Esophagus squamous epithelium (tissue), 5 donors: ENCODE data around the gene DROSHA. TPM values are rescaled to one million over a fixed set of nuclear protein-coding genes. Genes with fewer than 3 reads are reported as not detected.

ENCODE experiments used
- DNase-seq: peaks from one replicate; lab custom pipeline; 2025; lab: John Stamatoyannopoulos, UW
- H3K27ac ChIP-seq, 4 donors: fragments of 200-600 bp; sonication (generic); one replicate each; pipeline ENCODE4 v1.5.1; 2016 to 2019; ENCODE audit warnings: mild to moderate bottlenecking in 1 of 4
- H3K27me3 ChIP-seq, 4 donors: fragments of 200-600 bp; sonication (generic); 1 replicate in 3 of 4; 2 replicates in 1 of 4; pipeline versions ENCODE4 v1.5.1 to v1.6.0; 2017 to 2021; ENCODE audit warnings: antibody characterized with exemption in 1 of 4
- H3K36me3 ChIP-seq, 3 donors: fragments of 200-600 bp; sonication (generic); one replicate each; pipeline ENCODE4 v1.5.1; 2016 to 2019
- H3K4me1 ChIP-seq, 3 donors: fragments of 200-600 bp; sonication (generic); one replicate each; pipeline ENCODE4 v1.5.1; 2017 to 2019
- H3K4me3 ChIP-seq, 4 donors: fragments of 200-600 bp; sonication (generic); 1 replicate in 3 of 4; 2 replicates in 1 of 4; pipeline ENCODE4 v1.5.1; 2016 to 2019; ENCODE audit warnings: mild to moderate bottlenecking in 2 of 4, moderate library complexity in 1 of 4
- H3K9me3 ChIP-seq, 3 donors: fragments of 200-600 bp; sonication (generic); one replicate each; pipeline ENCODE4 v1.5.1; 2016 to 2019
- POLR2A ChIP-seq, 4 donors: fragments of 450-650 bp; IDR thresholded peaks; one replicate each; pipeline ENCODE4 v1.6.1; 2017; ENCODE audit warnings: antibody characterized with exemption in 4 of 4, mild to moderate bottlenecking in 4 of 4, moderate library complexity in 3 of 4
- WGBS, 2 donors: methylation state at CpG; one replicate each; pipeline ENCODE4 v1.1.5; 2018; 5-methylcytosine and 5-hydroxymethylcytosine counted together
- intact Hi-C: fragments of 100-400 bp; cut with DNase I; formaldehyde crosslinking; loops from one replicate; pipeline ENCODE4 v1.15.0; 2022
- total RNA-seq, 4 donors: library from RNA; depleted of rRNA; stranded (reverse); fragments of >200 nt; gene quantifications; one replicate each; pipeline ENCODE4 v1.1.0, GENCODE V29; 2016
- TF ChIP-seq, protein P1 (sequence below), 6 experiments: fragments of 450-650 bp in 4 of 6; fragments of 200-600 bp in 2 of 6; sonication (generic) in 2 of 6; IDR thresholded peaks; one replicate each; pipeline ENCODE4 v1.5.1; 2016 to 2019; ENCODE audit warnings: antibody characterized with exemption in 6 of 6, mild to moderate bottlenecking in 4 of 6, moderate library complexity in 4 of 6
- donor health status: DM: yes; HTN: yes; CAD: no.

The DROSHA gene
- total RNA-seq, 4 donors from 2014 or later = 26.1 to 36.5 (median 31.8) TPM

DNA sequence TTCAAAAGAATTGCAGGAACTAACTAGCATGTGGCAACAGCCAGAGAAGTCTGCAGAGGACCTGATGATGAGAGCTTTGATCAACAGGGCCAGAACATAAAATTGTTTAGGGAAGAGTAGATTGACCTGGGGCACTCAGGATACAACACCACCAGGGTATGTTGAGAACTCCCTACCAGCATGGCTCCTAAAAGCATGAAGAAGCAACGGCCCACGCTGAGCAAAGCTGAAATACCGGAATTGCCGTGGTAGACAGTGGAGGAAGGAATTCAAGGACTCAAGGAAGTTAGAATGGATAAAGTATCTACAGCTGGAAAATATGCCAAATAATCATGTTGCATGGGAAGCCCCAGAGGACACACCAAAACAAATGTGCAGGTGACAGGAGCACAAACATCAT is 31.6 kb downstream of the DROSHA start:
- no peaks in the 10 kb centered on the region for H3K4me1 ChIP-seq
- no peaks in the 10 kb centered on the region for H3K27me3 ChIP-seq
- TF ChIP-seq, protein P1, sequence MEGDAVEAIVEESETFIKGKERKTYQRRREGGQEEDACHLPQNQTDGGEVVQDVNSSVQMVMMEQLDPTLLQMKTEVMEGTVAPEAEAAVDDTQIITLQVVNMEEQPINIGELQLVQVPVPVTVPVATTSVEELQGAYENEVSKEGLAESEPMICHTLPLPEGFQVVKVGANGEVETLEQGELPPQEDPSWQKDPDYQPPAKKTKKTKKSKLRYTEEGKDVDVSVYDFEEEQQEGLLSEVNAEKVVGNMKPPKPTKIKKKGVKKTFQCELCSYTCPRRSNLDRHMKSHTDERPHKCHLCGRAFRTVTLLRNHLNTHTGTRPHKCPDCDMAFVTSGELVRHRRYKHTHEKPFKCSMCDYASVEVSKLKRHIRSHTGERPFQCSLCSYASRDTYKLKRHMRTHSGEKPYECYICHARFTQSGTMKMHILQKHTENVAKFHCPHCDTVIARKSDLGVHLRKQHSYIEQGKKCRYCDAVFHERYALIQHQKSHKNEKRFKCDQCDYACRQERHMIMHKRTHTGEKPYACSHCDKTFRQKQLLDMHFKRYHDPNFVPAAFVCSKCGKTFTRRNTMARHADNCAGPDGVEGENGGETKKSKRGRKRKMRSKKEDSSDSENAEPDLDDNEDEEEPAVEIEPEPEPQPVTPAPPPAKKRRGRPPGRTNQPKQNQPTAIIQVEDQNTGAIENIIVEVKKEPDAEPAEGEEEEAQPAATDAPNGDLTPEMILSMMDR (IDR thresholded peaks at IDR 0.05) = no peak
- no peak for TF ChIP-seq POLR2A (IDR thresholded peaks at IDR 0.05)
- H3K27ac ChIP-seq = no peak overlapping the region
- H3K9me3 ChIP-seq = no peaks in the 10 kb centered on the region
- DNase-seq = no peak
- H3K4me3 ChIP-seq = no peak overlapping the region
- peaks cover 6 to 100% (median 27%) of the 10 kb centered on the region in 3 donors for H3K36me3 ChIP-seq
- intact Hi-C loops = no loop called here
- 92 to 95% methylated on average over 4 of the region's 4 CpGs for WGBS, 2 donors

GRCh38 chr5:31496891-31497290 is 35.0 kb downstream of the DROSHA start:
- H3K36me3 ChIP-seq = peaks cover 6 to 100% (median 19%) of the 10 kb centered on the region in 3 donors
- no peak overlapping the region for H3K4me3 ChIP-seq
- WGBS, 2 donors = 93% methylated on average over 6 of the region's 6 CpGs; no CpG with 5 or more reads in 1 of the 2 donors

GRCh38 chr5:31496301-31496700 is 35.6 kb downstream of the DROSHA start:
- H3K27me3 ChIP-seq = no peaks in the 10 kb centered on the region
- no peak overlapping the region for H3K4me3 ChIP-seq
- H3K36me3 ChIP-seq = peaks cover 6 to 100% (median 13%) of the 10 kb centered on the region in 3 donors
- no peaks in the 10 kb centered on the region for H3K4me1 ChIP-seq
- no peak overlapping the region for H3K27ac ChIP-seq
- H3K9me3 ChIP-seq = no peaks in the 10 kb centered on the region
- 80 to 92% methylated on average over 2 of the region's 2 CpGs for WGBS, 2 donors
- intact Hi-C loops = no loop called here
- TF ChIP-seq, protein P1 (IDR thresholded peaks at IDR 0.05) = no peak
- no peak for TF ChIP-seq POLR2A (IDR thresholded peaks at IDR 0.05)
- DNase-seq = no peak

More at GRCh38 chr5:31496891-31497290, 35.0 kb downstream of the DROSHA start:
- intact Hi-C loops = no loop called here
- H3K9me3 ChIP-seq = no peaks in the 10 kb centered on the region
- H3K4me1 ChIP-seq = no peaks in the 10 kb centered on the region
- TF ChIP-seq POLR2A (IDR thresholded peaks at IDR 0.05) = no peak
- TF ChIP-seq, protein P1 (IDR thresholded peaks at IDR 0.05) = no peak
- no peak for DNase-seq
- H3K27me3 ChIP-seq = no peaks in the 10 kb centered on the region
- no peak overlapping the region for H3K27ac ChIP-seq

GRCh38 chr5:31495336-31495735 is 36.6 kb downstream of the DROSHA start:
- intact Hi-C loops = no loop called here
- Histone ChIP-seq H3K27me3 (no peaks in the 10 kb centered on the region), H3K4me3 (no peak overlapping the region), H3K4me1 (no peaks in the 10 kb centered on the region), H3K27ac (no peak overlapping the region), H3K36me3 (peaks cover 6 to 100% (median 13%) of the 10 kb centered on the region in 3 donors), H3K9me3 (no peaks in the 10 kb centered on the region)
- 73 to 85% methylated on average over 3 to 4 of the region's 4 CpGs for WGBS, 2 donors
- DNase-seq = no peak
- TF ChIP-seq POLR2A (IDR thresholded peaks at IDR 0.05) = no peak
- TF ChIP-seq, protein P1 (IDR thresholded peaks at IDR 0.05) = no peak

- TF ChIP-seq, protein P1 (IDR thresholded peaks at IDR 0.05) = no peak
- no peak for TF ChIP-seq POLR2A (IDR thresholded peaks at IDR 0.05)
- Histone ChIP-seq H3K36me3 (peaks cover 0 to 99% (median 13%) of the 10 kb centered on the region in 3 donors), H3K4me1 (no peaks in the 10 kb centered on the region), H3K27ac (peak overlapping the region in 1 of 4 donors; percentile 10), H3K9me3 (no peaks in the 10 kb centered on the region), H3K4me3 (no peak overlapping the region), H3K27me3 (no peaks in the 10 kb centered on the region)
- 62 to 65% methylated on average over 4 of the region's 4 CpGs for WGBS, 2 donors
- intact Hi-C loops = no loop called here
- DNase-seq = no peak
Observed at GRCh38 chr5:31492869-31493268, 39.0 kb downstream of the DROSHA start.
